HepG2 (cell line): ENCODE results near the gene TMEM217. TPM values are rescaled to one million over a fixed set of nuclear protein-coding genes. Genes with fewer than 3 reads are reported as not detected.

Experiments used
- EZH2 ChIP-seq: conservative IDR thresholded peaks from 2 replicates; pipeline ENCODE4 v1.6.1; 2012; ENCODE audit warnings: mild to moderate bottlenecking, low read depth, low read length, moderate library complexity
- FOXA1 ChIP-seq, 2 experiments: fragments of 450-650 bp in 1 of 2; sonication (generic) in 1 of 2; formaldehyde crosslinking in 1 of 2; IDR thresholded peaks; 2 replicates each; pipeline versions ENCODE4 v1.4.0 to v1.6.1; 2016 to 2020; ENCODE audit warnings: missing genetic modification reagents in 1 of 2
- HIVEP1 ChIP-seq: sonication (generic); formaldehyde crosslinking; IDR thresholded peaks from 2 replicates; pipeline ENCODE4 v1.4.0; 2020; ENCODE audit warnings: mild to moderate bottlenecking, missing genetic modification reagents
- NR3C1 ChIP-seq: sonication (generic); formaldehyde crosslinking; IDR thresholded peaks from 2 replicates; pipeline ENCODE4 v1.4.0; 2020; ENCODE audit warnings: missing genetic modification reagents
- RAD21 ChIP-seq: fragments of 450-650 bp; formaldehyde crosslinking; IDR thresholded peaks from 2 replicates; pipeline ENCODE4 v1.5.0; 2020; ENCODE audit warnings: mild to moderate bottlenecking
- SMAD3 ChIP-seq: sonication (generic); formaldehyde crosslinking; IDR thresholded peaks from 2 replicates; pipeline ENCODE4 v1.4.0; 2020; ENCODE audit warnings: missing genetic modification reagents
- ZFP36L2 ChIP-seq: sonication (generic); formaldehyde crosslinking; IDR thresholded peaks from 2 replicates; pipeline ENCODE4 v1.4.0; 2020; ENCODE audit warnings: missing genetic modification reagents
- ZKSCAN5 ChIP-seq: sonication (generic); formaldehyde crosslinking; IDR thresholded peaks from 2 replicates; pipeline ENCODE4 v1.5.1; 2020; ENCODE audit warnings: mild to moderate bottlenecking, missing genetic modification reagents
- ZNF816 ChIP-seq: sonication (generic); formaldehyde crosslinking; IDR thresholded peaks from 2 replicates; pipeline ENCODE4 v1.8.0; 2022; ENCODE audit warnings: missing genetic modification reagents, mild to moderate bottlenecking, borderline replicate concordance
- polyA plus RNA-seq, 8 experiments: library from polyadenylated mRNA; depleted of rRNA in 3 of 8; stranded (reverse) in 7 of 8; unstranded in 1 of 8; fragments of >200 nt; fragmentation: Illumina TruSeq in 4 of 8; extraction: Trizol in 4 of 8; gene quantifications; 2 replicates each; pipeline versions ENCODE4 v1.2.1 to v1.2.3, GENCODE V29; 2011 to 2016; ENCODE audit warnings: low read depth in 4 of 8, missing spikeins in 1 of 8, mixed read lengths in 1 of 8; ENCODE audit not compliant: insufficient read depth in 1 of 8
- total RNA-seq, 5 experiments: library from RNA; depleted of rRNA; stranded (reverse); fragments of >200 nt; fragmentation: Illumina TruSeq; extraction: Trizol; gene quantifications; 2 replicates each; pipeline ENCODE4 v1.2.3, GENCODE V29; 2016; ENCODE audit warnings: low read depth in 1 of 5
- TF ChIP-seq, protein P1 (sequence below), 2 experiments: sonication (generic) in 1 of 2; formaldehyde crosslinking in 1 of 2; IDR thresholded peaks; 2 replicates each; pipeline versions ENCODE4 v1.4.0 to v1.6.1; 2018 to 2020; ENCODE audit warnings: missing genetic modification reagents in 2 of 2, borderline replicate concordance in 1 of 2, low read depth in 1 of 2, mild to moderate bottlenecking in 1 of 2, missing biosample characterization in 1 of 2
- TF ChIP-seq, protein P2 (sequence below): sonication (generic); formaldehyde crosslinking; IDR thresholded peaks from 2 replicates; pipeline ENCODE4 v1.5.0; 2020; ENCODE audit warnings: missing genetic modification reagents
- TF ChIP-seq, protein P3 (sequence below): sonication (generic); formaldehyde crosslinking; IDR thresholded peaks from 2 replicates; pipeline ENCODE4 v1.4.0; 2020; ENCODE audit warnings: missing genetic modification reagents, borderline replicate concordance
- TF ChIP-seq, protein P4 (sequence below): sonication (generic); formaldehyde crosslinking; IDR thresholded peaks from 2 replicates; pipeline ENCODE4 v1.5.1; 2020; ENCODE audit warnings: missing genetic modification reagents, mild to moderate bottlenecking, borderline replicate concordance
- TF ChIP-seq, protein P5 (sequence below): sonication (generic); formaldehyde crosslinking; IDR thresholded peaks from 2 replicates; pipeline ENCODE4 v1.9.0; 2021; ENCODE audit warnings: missing genetic modification reagents, mild to moderate bottlenecking, borderline replicate concordance
- TF ChIP-seq, protein P6 (sequence below): sonication (generic); formaldehyde crosslinking; conservative IDR thresholded peaks from 2 replicates; pipeline ENCODE4 v1.4.0; 2020; ENCODE audit warnings: missing genetic modification reagents

Gene TMEM217
- total and polyA plus RNA-seq, 2 of the 13 experiments (the other 11 are each of a cell fraction or from before 2014, with no cell fraction given) = 2.3 to 3.4 TPM

DNA sequence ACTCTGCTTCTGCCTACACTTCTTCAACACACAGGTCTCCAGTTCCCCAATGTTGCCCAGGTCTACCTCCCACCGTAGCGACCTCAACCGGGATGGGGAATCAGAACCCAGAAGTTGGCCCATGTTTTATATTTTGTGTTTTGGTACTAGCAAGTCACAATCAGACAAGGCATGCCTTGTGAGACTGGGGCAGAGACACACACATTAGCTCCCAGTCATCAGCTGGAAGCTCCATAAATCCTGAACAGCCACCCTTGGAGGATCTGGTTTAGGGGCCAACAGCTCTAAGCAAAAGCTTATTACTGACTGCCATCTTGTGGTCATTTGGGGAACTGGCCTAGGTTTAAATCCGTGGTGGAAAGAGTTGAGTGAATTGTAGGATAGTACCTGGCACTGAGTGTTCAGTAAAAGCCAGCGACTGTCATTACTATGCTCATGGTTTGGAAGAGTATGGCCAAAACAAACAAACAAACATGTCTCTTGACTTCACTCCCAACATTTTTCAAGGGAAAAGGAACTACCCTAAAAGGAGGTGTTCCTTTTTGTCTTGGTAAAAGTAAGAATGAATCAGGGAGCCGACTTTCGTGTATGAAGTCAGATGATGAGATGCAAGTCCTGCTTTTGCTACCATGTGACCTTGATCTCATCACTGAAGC is 47.5 kb downstream of the TMEM217 start (continued):
- TF ChIP-seq, protein P1, sequence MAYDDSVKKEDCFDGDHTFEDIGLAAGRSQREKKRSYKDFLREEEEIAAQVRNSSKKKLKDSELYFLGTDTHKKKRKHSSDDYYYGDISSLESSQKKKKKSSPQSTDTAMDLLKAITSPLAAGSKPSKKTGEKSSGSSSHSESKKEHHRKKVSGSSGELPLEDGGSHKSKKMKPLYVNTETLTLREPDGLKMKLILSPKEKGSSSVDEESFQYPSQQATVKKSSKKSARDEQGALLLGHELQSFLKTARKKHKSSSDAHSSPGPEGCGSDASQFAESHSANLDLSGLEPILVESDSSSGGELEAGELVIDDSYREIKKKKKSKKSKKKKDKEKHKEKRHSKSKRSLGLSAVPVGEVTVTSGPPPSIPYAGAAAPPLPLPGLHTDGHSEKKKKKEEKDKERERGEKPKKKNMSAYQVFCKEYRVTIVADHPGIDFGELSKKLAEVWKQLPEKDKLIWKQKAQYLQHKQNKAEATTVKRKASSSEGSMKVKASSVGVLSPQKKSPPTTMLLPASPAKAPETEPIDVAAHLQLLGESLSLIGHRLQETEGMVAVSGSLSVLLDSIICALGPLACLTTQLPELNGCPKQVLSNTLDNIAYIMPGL (CRISPR knock-in tag; IDR thresholded peaks at IDR 0.05; ENCODE audit: borderline replicate concordance in 1 of 2, low read depth in 1 of 2) = peak in 1 of 2 experiments; percentile 63; a peak in 2 of 4 replicates
- no peak for TF ChIP-seq FOXA1 (IDR thresholded peaks at IDR 0.05)
- no peak for TF ChIP-seq FOXA1 (CRISPR knock-in tag; IDR thresholded peaks at IDR 0.05)
- TF ChIP-seq SMAD3 (CRISPR knock-in tag) = peak; percentile 65; the same call in 1 of the 2 replicates
- no peak for TF ChIP-seq NR3C1 (CRISPR knock-in tag)
- TF ChIP-seq, protein P2, sequence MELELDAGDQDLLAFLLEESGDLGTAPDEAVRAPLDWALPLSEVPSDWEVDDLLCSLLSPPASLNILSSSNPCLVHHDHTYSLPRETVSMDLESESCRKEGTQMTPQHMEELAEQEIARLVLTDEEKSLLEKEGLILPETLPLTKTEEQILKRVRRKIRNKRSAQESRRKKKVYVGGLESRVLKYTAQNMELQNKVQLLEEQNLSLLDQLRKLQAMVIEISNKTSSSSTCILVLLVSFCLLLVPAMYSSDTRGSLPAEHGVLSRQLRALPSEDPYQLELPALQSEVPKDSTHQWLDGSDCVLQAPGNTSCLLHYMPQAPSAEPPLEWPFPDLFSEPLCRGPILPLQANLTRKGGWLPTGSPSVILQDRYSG (CRISPR knock-in tag) = no peak
- no peak for TF ChIP-seq ZFP36L2 (CRISPR knock-in tag)
- no peak for TF ChIP-seq HIVEP1 (CRISPR knock-in tag)
- TF ChIP-seq ZKSCAN5 (CRISPR knock-in tag) = no peak
- peak; percentile 99 for TF ChIP-seq RAD21 (CRISPR knock-in tag)
- no peak for TF ChIP-seq ZNF816 (CRISPR knock-in tag)
- TF ChIP-seq, protein P3, sequence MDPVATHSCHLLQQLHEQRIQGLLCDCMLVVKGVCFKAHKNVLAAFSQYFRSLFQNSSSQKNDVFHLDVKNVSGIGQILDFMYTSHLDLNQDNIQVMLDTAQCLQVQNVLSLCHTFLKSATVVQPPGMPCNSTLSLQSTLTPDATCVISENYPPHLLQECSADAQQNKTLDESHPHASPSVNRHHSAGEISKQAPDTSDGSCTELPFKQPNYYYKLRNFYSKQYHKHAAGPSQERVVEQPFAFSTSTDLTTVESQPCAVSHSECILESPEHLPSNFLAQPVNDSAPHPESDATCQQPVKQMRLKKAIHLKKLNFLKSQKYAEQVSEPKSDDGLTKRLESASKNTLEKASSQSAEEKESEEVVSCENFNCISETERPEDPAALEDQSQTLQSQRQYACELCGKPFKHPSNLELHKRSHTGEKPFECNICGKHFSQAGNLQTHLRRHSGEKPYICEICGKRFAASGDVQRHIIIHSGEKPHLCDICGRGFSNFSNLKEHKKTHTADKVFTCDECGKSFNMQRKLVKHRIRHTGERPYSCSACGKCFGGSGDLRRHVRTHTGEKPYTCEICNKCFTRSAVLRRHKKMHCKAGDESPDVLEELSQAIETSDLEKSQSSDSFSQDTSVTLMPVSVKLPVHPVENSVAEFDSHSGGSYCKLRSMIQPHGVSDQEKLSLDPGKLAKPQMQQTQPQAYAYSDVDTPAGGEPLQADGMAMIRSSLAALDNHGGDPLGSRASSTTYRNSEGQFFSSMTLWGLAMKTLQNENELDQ = no peak
- TF ChIP-seq, protein P4, sequence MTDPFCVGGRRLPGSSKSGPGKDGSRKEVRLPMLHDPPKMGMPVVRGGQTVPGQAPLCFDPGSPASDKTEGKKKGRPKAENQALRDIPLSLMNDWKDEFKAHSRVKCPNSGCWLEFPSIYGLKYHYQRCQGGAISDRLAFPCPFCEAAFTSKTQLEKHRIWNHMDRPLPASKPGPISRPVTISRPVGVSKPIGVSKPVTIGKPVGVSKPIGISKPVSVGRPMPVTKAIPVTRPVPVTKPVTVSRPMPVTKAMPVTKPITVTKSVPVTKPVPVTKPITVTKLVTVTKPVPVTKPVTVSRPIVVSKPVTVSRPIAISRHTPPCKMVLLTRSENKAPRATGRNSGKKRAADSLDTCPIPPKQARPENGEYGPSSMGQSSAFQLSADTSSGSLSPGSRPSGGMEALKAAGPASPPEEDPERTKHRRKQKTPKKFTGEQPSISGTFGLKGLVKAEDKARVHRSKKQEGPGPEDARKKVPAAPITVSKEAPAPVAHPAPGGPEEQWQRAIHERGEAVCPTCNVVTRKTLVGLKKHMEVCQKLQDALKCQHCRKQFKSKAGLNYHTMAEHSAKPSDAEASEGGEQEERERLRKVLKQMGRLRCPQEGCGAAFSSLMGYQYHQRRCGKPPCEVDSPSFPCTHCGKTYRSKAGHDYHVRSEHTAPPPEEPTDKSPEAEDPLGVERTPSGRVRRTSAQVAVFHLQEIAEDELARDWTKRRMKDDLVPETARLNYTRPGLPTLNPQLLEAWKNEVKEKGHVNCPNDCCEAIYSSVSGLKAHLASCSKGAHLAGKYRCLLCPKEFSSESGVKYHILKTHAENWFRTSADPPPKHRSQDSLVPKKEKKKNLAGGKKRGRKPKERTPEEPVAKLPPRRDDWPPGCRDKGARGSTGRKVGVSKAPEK (CRISPR knock-in tag) = no peak
- peak; percentile 72; the same call in 1 of the 2 replicates for TF ChIP-seq EZH2
- TF ChIP-seq, protein P5, sequence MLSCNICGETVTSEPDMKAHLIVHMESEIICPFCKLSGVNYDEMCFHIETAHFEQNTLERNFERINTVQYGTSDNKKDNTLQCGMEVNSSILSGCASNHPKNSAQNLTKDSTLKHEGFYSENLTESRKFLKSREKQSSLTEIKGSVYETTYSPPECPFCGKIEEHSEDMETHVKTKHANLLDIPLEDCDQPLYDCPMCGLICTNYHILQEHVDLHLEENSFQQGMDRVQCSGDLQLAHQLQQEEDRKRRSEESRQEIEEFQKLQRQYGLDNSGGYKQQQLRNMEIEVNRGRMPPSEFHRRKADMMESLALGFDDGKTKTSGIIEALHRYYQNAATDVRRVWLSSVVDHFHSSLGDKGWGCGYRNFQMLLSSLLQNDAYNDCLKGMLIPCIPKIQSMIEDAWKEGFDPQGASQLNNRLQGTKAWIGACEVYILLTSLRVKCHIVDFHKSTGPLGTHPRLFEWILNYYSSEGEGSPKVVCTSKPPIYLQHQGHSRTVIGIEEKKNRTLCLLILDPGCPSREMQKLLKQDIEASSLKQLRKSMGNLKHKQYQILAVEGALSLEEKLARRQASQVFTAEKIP = no peak
- TF ChIP-seq, protein P6, sequence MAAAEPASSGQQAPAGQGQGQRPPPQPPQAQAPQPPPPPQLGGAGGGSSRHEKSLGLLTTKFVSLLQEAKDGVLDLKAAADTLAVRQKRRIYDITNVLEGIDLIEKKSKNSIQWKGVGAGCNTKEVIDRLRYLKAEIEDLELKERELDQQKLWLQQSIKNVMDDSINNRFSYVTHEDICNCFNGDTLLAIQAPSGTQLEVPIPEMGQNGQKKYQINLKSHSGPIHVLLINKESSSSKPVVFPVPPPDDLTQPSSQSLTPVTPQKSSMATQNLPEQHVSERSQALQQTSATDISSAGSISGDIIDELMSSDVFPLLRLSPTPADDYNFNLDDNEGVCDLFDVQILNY (CRISPR knock-in tag) = no peak
